GM23248 (cell line): ENCODE results near the gene TENT4B.

Source experiments
- EZH2 ChIP-seq: fragments of 200-600 bp; sonication (generic); IDR thresholded peaks from 2 replicates; pipeline ENCODE4 v1.6.1; 2018; ENCODE audit warnings: antibody characterized with exemption, mild to moderate bottlenecking; ENCODE audit not compliant: insufficient read depth, poor library complexity, severe bottlenecking
- EZH2phosphoT487 ChIP-seq: fragments of 200-600 bp; sonication (generic); IDR thresholded peaks from 2 replicates; pipeline ENCODE4 v1.6.1; 2018; ENCODE audit warnings: antibody characterized with exemption, moderate library complexity, mild to moderate bottlenecking, low read depth; ENCODE audit not compliant: insufficient read depth

- no peak for TF ChIP-seq EZH2
- no peak for TF ChIP-seq EZH2phosphoT487
Observed at GRCh38 chr16:50201787-50202186, 48.7 kb downstream of the TENT4B start.
